ENCODE data around the gene REEP1. TPM values are rescaled to one million over a fixed set of nuclear protein-coding genes. Genes with fewer than 3 reads are reported as not detected.

REEP1 gene
- polyA plus RNA-seq, 2 of the 4 experiments (the other 2 are of a cell fraction), result 0.30 to 0.45 TPM

DNA sequence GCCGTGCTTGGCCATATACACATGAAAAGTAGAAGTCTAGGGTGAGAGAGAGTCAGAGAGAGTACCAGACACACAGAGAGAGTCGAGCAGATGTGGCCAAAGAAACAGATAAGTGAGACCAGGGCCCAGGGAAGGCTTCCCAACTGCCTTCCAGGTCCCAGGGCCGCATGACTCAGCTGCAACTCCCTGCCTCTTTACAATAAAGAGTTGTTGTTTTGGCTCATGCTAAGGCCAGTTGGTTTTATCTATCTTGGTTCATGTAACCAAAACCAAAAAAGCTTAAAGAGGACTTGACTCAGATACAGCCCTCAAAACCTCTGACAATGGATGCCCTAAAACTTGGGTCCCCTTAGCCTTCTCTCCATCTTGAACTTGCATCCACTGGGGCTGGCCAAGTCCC, 36.9 kb downstream of the REEP1 start (continued):
- TF ChIP-seq, protein P1, sequence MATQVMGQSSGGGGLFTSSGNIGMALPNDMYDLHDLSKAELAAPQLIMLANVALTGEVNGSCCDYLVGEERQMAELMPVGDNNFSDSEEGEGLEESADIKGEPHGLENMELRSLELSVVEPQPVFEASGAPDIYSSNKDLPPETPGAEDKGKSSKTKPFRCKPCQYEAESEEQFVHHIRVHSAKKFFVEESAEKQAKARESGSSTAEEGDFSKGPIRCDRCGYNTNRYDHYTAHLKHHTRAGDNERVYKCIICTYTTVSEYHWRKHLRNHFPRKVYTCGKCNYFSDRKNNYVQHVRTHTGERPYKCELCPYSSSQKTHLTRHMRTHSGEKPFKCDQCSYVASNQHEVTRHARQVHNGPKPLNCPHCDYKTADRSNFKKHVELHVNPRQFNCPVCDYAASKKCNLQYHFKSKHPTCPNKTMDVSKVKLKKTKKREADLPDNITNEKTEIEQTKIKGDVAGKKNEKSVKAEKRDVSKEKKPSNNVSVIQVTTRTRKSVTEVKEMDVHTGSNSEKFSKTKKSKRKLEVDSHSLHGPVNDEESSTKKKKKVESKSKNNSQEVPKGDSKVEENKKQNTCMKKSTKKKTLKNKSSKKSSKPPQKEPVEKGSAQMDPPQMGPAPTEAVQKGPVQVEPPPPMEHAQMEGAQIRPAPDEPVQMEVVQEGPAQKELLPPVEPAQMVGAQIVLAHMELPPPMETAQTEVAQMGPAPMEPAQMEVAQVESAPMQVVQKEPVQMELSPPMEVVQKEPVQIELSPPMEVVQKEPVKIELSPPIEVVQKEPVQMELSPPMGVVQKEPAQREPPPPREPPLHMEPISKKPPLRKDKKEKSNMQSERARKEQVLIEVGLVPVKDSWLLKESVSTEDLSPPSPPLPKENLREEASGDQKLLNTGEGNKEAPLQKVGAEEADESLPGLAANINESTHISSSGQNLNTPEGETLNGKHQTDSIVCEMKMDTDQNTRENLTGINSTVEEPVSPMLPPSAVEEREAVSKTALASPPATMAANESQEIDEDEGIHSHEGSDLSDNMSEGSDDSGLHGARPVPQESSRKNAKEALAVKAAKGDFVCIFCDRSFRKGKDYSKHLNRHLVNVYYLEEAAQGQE (IDR thresholded peaks at IDR 0.05), result no peak
- TF ChIP-seq, protein P2, sequence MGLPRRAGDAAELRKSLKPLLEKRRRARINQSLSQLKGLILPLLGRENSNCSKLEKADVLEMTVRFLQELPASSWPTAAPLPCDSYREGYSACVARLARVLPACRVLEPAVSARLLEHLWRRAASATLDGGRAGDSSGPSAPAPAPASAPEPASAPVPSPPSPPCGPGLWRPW (IDR thresholded peaks at IDR 0.05), result no peak
- TF ChIP-seq FOSB (CRISPR knock-in tag; IDR thresholded peaks at IDR 0.05) (no peak), ESRRA (IDR thresholded peaks at IDR 0.05; ENCODE audit: borderline replicate concordance, low read length) (no peak), RAD21 (conservative IDR thresholded peaks at IDR 0.05 in 1 of 2, IDR thresholded peaks at IDR 0.05 in 1 of 2) (no peak), NFE2L2 (conservative IDR thresholded peaks at IDR 0.05; ENCODE audit: low read length) (no peak)

DNA sequence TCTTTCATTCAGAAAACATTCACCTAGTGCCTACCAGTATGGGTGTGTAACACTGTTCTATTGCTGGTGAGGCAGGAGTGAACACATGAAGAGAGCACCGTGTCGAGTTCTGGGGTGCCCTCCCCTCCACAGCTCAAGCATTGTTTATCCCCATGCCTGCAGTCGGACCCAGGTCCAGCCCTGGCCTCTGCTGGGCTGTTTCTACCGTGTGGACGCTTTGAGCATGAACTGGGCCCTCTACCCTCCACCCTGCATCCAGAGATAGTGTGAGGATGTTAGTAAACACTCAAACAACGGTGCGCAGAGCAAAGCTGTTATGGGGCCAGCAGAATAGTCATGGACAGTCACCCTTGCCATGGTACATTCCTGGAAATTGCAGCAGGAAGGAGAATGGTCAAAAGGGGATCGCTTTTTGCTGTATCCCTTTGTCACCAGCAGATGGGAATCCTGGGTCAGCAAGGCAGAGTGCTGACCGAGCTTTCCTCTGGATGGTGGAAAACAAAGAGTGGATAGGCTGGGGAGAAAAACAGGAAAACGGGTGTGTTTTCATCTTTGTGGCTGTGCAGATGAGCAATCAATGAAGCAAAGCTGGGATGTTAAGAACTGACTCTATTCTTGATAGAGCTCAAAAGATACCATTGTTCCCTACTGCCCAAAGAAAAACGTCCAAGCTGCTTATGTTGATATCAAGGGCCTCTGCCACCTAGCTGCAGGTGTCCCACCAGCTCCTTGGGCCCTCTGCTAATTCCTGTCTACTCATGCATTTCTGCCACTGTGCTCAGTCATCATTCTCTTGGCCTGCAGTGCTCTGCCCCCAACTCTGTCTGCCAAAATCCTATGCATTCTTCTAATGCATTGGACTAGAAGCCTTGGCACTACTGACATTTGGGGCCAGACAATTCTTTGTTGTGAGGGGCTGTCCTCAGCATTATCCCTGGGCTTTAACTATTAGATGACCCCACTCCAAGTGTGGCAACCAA, 38.7 kb downstream of the REEP1 start:
- WGBS (ENCODE audit: missing lambda C conversion rate), result 33% methylated on average over 11 of the region's 11 CpGs

DNA sequence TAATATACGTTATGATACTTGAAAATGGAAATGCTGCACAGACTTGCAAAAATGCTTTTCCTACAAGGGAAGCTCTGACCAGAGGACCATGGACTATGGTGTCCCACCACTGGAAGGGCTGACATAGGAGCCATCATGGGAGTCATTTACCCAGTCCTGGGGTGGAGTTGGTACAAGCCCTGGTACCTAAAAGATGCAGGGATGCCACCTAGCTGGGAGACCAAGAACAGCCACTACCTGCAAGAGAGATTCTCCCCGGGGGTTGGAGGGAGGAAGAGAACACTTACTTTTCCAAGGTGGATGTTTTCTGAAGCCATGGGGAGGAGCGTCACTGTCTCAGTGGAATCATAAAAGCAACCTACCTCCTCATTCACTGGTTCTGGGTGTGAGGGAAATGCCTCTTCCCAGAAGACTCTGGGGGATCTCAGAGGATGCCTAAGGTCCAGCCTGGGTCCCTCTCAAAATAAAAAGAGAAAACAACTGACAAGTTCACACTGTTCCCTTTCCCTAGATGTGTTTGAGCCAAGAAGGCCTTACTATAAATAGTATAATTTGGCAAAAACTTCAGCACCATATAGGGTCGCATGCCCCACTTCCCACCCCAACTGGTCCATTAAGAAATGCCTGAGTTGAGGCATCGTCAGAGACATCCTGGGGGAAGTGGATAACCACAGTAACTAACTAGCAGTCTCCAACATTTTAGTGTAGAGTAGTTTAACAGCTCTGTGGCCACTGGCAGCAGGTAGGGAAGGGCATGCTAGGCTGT, 39.9 kb downstream of the REEP1 start:
- ChIA-PET POLR2A (no interaction called here), CTCF (interaction anchor here (0.5 to 2.9 kb wide), 9 partner anchors 9 to 107 kb away, joined by 3 to 19 read pairs (median 3); no protein-coding TSS in a partner anchor)
- DNase-seq (ENCODE audit: low read depth in 1 of 2, low spot score in 1 of 2) (peak in 1 of 2 experiments; percentile 41), ATAC-seq (peak in 1 of 2 experiments; percentile 72; a peak in 3 of 6 replicates), FAIRE-seq (no peak)
- no peaks in the 10 kb centered on the region for H3K9me3 ChIP-seq
- WGBS (ENCODE audit: missing lambda C conversion rate), result 38% methylated on average over 5 of the region's 5 CpGs
- H3K4me1 ChIP-seq, result no peaks in the 10 kb centered on the region
- no peak overlapping the region for H3K4me2 ChIP-seq
- H3K27ac ChIP-seq, result no peak overlapping the region
- no peak overlapping the region for H3K4me3 ChIP-seq
- peak in 1 of 2 experiments; percentile 38; a peak in 3 of 5 replicates for TF ChIP-seq RAD21 (conservative IDR thresholded peaks at IDR 0.05 in 1 of 2, IDR thresholded peaks at IDR 0.05 in 1 of 2)
- TF ChIP-seq, protein P3, sequence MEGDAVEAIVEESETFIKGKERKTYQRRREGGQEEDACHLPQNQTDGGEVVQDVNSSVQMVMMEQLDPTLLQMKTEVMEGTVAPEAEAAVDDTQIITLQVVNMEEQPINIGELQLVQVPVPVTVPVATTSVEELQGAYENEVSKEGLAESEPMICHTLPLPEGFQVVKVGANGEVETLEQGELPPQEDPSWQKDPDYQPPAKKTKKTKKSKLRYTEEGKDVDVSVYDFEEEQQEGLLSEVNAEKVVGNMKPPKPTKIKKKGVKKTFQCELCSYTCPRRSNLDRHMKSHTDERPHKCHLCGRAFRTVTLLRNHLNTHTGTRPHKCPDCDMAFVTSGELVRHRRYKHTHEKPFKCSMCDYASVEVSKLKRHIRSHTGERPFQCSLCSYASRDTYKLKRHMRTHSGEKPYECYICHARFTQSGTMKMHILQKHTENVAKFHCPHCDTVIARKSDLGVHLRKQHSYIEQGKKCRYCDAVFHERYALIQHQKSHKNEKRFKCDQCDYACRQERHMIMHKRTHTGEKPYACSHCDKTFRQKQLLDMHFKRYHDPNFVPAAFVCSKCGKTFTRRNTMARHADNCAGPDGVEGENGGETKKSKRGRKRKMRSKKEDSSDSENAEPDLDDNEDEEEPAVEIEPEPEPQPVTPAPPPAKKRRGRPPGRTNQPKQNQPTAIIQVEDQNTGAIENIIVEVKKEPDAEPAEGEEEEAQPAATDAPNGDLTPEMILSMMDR (IDR thresholded peaks at IDR 0.05), result peak; percentile 6; the same call in 1 of the 3 replicates
- TF ChIP-seq HDAC2 (IDR thresholded peaks at IDR 0.05), result no peak

More for the DNA sequence above, 38.7 kb downstream of the REEP1 start:
- Histone ChIP-seq H3K9me3 (no peaks in the 10 kb centered on the region), H3K4me3 (no peak overlapping the region), H3K4me1 (no peaks in the 10 kb centered on the region), H3K27ac (no peak overlapping the region), H3K4me2 (no peak overlapping the region)
- ATAC-seq, result peak; percentile 72 to 86; a peak in 5 of 6 replicates
- POLR2A ChIA-PET, result no interaction called here
- CTCF ChIA-PET, result interaction anchor here (0.6 to 2.9 kb wide), 14 partner anchors 9 to 97 kb away, joined by 3 to 19 read pairs (median 4); no protein-coding TSS in a partner anchor
- TF ChIP-seq SMC3 (IDR thresholded peaks at IDR 0.05), result peak; percentile 38; the same call in 2 of the 3 replicates
- TF ChIP-seq, protein P3 (IDR thresholded peaks at IDR 0.05), result peak; percentile 32; the same call in 2 of the 3 replicates
- peak; percentile 76 for TF ChIP-seq MAFK (IDR thresholded peaks at IDR 0.05; ENCODE audit: partially characterized antibody)
- no peak for TF ChIP-seq HOXB5 (CRISPR knock-in tag; IDR thresholded peaks at IDR 0.05)
- TF ChIP-seq RAD21 (conservative IDR thresholded peaks at IDR 0.05 in 1 of 2, IDR thresholded peaks at IDR 0.05 in 1 of 2), result peak; percentile 51 to 63
- TF ChIP-seq ZNF302 (CRISPR knock-in tag; IDR thresholded peaks at IDR 0.05), result no peak
- DNase-seq (ENCODE audit: low read depth in 1 of 2, low spot score in 1 of 2), result peak; percentile 44 to 65
- FAIRE-seq, result no peak
